Renal pelvis (tissue), 4 donors: ENCODE data around the gene ERLIN1. TPM values are rescaled to one million over a fixed set of nuclear protein-coding genes. Genes with fewer than 3 reads are reported as not detected.

Experiments
- DNase-seq: peaks from one replicate; pipeline ENCODE4 v3.0.0-alpha.2; 2013
- polyA plus RNA-seq, 3 donors: library from polyadenylated mRNA; unstranded; fragments of 120-200 nt; gene quantifications; one replicate each; pipeline ENCODE4 v1.2.1, GENCODE V29; 2013; ENCODE audit not compliant: insufficient read length in 3 of 3

Gene ERLIN1
- polyA plus RNA-seq, 3 donors, result 51.0 to 52.8 (median 52.0) TPM

- no peak for DNase-seq
Observed at GRCh38 chr10:100100651-100101184, 85.1 kb downstream of the ERLIN1 start.

Other genes starting within 250 kb of the ERLIN1 start
- 10 to 100 TPM; 32.7 to 43.6 (median 35.4) TPM for gene DNMBP, start 176.1 kb downstream of the ERLIN1 start, polyA plus RNA-seq
- 1 to 10 TPM; 2.3 to 3.8 (median 3.8) TPM for gene CPN1, start 104.2 kb downstream of the ERLIN1 start, polyA plus RNA-seq
- 10 to 100 TPM; 24.3 to 30.2 (median 29.3) TPM for gene CHUK, start 43.6 kb upstream of the ERLIN1 start, polyA plus RNA-seq
- gene CWF19L1, start 81.6 kb upstream of the ERLIN1 start, polyA plus RNA-seq, result 10 to 100 TPM; 27.2 to 35.0 (median 31.5) TPM
- gene BLOC1S2, start 100.7 kb upstream of the ERLIN1 start, polyA plus RNA-seq, result 10 to 100 TPM; 32.9 to 36.3 (median 34.7) TPM
- gene PKD2L1, start 144.2 kb upstream of the ERLIN1 start, polyA plus RNA-seq, result under 1 TPM in 2 of 3 donors, not detected in 1; 0.11 to 0.47 TPM
- gene SCD, start 161.2 kb upstream of the ERLIN1 start, polyA plus RNA-seq, result 10 to 100 TPM; 42.6 to 51.5 (median 45.8) TPM